WERI-Rb-1 (cell line): ENCODE data around the gene A2ML1.
"Not testable (repeated sequence)": the region's sequence is repeated elsewhere in the genome, so short reads cannot be mapped to it uniquely, and the experiment has no call there.

Source experiments
- DNase-seq: peaks from one replicate; pipeline ENCODE4 v3.0.0-alpha.2; 2020
- H3K27ac ChIP-seq: fragments of 250-450 bp; sonication (Bioruptor Pico); 2 replicates; pipeline ENCODE4 v1.5.1; 2020; ENCODE audit warnings: mild to moderate bottlenecking, moderate library complexity
- H3K27me3 ChIP-seq: fragments of 250-450 bp; sonication (Bioruptor Pico); 2 replicates; pipeline ENCODE4 v1.5.1; 2021; ENCODE audit warnings: mild to moderate bottlenecking, low read depth, moderate library complexity; ENCODE audit not compliant: insufficient read depth, severe bottlenecking
- H3K36me3 ChIP-seq: fragments of 250-450 bp; sonication (Bioruptor Pico); 2 replicates; pipeline ENCODE4 v1.5.1; 2020; ENCODE audit warnings: mild to moderate bottlenecking, moderate library complexity
- H3K4me3 ChIP-seq: 2 replicates; pipeline ENCODE4 v1.5.1; 2011; ENCODE audit warnings: low read depth, mild to moderate bottlenecking, control low read depth, low read length
- H3K9me3 ChIP-seq: fragments of 250-450 bp; sonication (Bioruptor Pico); 2 replicates; pipeline ENCODE4 v1.5.1; 2021; ENCODE audit warnings: mild to moderate bottlenecking, moderate library complexity; ENCODE audit not compliant: severe bottlenecking
- CTCF ChIP-seq: IDR thresholded peaks from 2 replicates; pipeline ENCODE4 v1.5.1; 2011; ENCODE audit warnings: low read depth, mild to moderate bottlenecking, control low read depth, inconsistent platforms, low read length

Gene A2ML1

DNA sequence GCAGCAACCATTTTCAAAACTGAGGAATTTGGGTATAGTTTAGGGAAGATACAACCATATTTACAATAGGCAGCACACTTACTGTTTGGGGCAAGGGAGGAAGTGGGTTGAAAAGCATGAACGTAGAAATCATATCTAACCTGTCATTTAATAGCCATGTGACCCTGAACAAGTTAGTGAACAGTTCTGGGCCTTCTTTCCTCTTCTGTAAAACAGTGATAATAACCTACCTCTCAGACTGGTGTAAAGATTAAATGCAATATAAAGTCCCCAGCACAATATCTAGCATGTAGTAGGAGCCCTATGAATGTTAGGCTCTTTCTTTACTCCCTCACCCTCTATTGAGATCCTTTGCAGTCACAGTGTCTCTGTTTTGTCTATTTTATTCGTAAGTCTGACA lies 33.5 kb downstream of the A2ML1 start:
- Histone ChIP-seq H3K27me3 (no peaks in the 10 kb centered on the region), H3K9me3 (no peaks in the 10 kb centered on the region), H3K27ac (no peak overlapping the region), H3K36me3 (no peaks in the 10 kb centered on the region), H3K4me3 (no peak overlapping the region)
- no peak for TF ChIP-seq CTCF
- no peak for DNase-seq

DNA sequence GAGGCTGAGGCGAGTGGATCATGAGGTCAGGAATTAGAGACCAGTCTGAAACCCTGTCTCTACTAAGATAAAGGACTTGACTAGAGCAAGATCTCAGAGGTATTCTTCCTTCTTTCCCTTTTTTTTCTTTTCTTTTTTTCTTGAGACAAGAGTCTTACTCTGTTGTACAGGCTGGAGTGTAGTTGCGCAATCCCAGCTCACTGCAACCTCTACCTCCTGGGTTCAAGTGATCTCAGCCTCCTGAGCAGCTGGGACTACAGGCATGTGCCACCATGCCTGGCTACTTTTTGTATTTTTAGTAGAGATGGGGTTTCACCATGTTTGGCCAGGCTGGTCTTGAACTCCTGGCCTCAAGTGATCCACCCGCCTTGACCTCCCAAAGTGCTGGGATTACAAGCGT lies 37.0 kb downstream of the A2ML1 start:
- H3K27ac ChIP-seq, DNase-seq, H3K9me3 ChIP-seq, H3K27me3 ChIP-seq, H3K4me3 ChIP-seq, H3K36me3 ChIP-seq: not testable (repeated sequence)

GRCh38 chr12:8860165-8860961 lies 37.9 kb downstream of the A2ML1 start:
- Histone ChIP-seq H3K36me3 (no peaks in the 10 kb centered on the region), H3K9me3 (no peaks in the 10 kb centered on the region), H3K27me3 (no peaks in the 10 kb centered on the region), H3K27ac (no peak overlapping the region), H3K4me3 (no peak overlapping the region)
- DNase-seq, result peak; percentile 40
- TF ChIP-seq CTCF, result peak; percentile 68

DNA sequence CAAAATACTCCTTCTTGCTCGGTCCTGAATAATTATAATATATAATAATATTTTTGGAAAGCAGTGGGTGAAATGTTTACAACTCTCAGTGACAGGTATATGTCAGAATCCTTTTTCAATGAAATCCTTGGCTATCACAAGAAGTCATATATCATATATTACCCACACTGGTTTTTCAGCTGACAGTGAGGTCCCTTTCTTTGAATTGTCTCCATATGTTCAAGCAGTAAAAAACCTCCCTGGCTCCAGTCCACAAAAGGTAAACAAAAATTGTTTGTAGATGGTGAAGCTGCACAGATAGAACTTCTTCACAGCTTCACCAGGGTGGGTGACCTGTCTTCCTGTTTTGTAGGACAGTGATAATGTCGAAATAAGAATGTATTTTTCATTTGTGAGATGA lies 44.0 kb downstream of the A2ML1 start:
- Histone ChIP-seq H3K4me3 (no peak overlapping the region), H3K9me3 (no peaks in the 10 kb centered on the region), H3K27me3 (no peaks in the 10 kb centered on the region), H3K27ac (no peak overlapping the region), H3K36me3 (no peaks in the 10 kb centered on the region)
- DNase-seq, result no peak
- no peak for TF ChIP-seq CTCF

- no peak for TF ChIP-seq CTCF
Observed at GRCh38 chr12:8867009-8867408, 44.6 kb downstream of the A2ML1 start.

GRCh38 chr12:8867786-8868185 lies 45.4 kb downstream of the A2ML1 start:
- no peak overlapping the region for H3K27ac ChIP-seq
- H3K36me3 ChIP-seq, result no peaks in the 10 kb centered on the region
- H3K4me3 ChIP-seq, result no peak overlapping the region
- TF ChIP-seq CTCF, result no peak
- H3K9me3 ChIP-seq, result no peaks in the 10 kb centered on the region
- DNase-seq, result no peak
- no peaks in the 10 kb centered on the region for H3K27me3 ChIP-seq

More at GRCh38 chr12:8867009-8867408, 44.6 kb downstream of the A2ML1 start:
- H3K27me3 ChIP-seq, result no peaks in the 10 kb centered on the region
- no peaks in the 10 kb centered on the region for H3K9me3 ChIP-seq
- H3K36me3 ChIP-seq, result no peaks in the 10 kb centered on the region
- no peak overlapping the region for H3K4me3 ChIP-seq
- no peak for DNase-seq
- no peak overlapping the region for H3K27ac ChIP-seq
